ENCODE measurements around the gene CDH23. TPM values are rescaled to one million over a fixed set of nuclear protein-coding genes. Genes with fewer than 3 reads are reported as not detected.

Gene CDH23
- total and polyA plus RNA-seq, 9 of the 15 experiments (the other 6 are each of a cell fraction or from before 2014, with no cell fraction given) = 0.18 to 1.2 (median 0.47) TPM

GRCh38 chr10:71664585-71664984 is 267.9 kb downstream of the CDH23 start (continued):
- TF ChIP-seq MEF2D (tag; conservative IDR thresholded peaks at IDR 0.05; ENCODE audit: low read depth) (no peak), OTX1 (CRISPR knock-in tag; IDR thresholded peaks at IDR 0.05) (0 out of 2 replicates have a peak, but pooled peaks have one; percentile 29), CHD2 (IDR thresholded peaks at IDR 0.05; ENCODE audit: low read depth, low read length) (no peak), ZNF140 (CRISPR knock-in tag; IDR thresholded peaks at IDR 0.05) (no peak), MYNN (IDR thresholded peaks at IDR 0.05) (no peak), MYNN (CRISPR knock-in tag; IDR thresholded peaks at IDR 0.05) (no peak), MCM2 (IDR thresholded peaks at IDR 0.05; ENCODE audit: low read depth) (no peak), ZBTB26 (CRISPR knock-in tag; IDR thresholded peaks at IDR 0.05) (no peak), VEZF1 (CRISPR knock-in tag; IDR thresholded peaks at IDR 0.05) (no peak), RFX5 (IDR thresholded peaks at IDR 0.05; ENCODE audit: low read depth, low read length) (no peak), ZNF384 (IDR thresholded peaks at IDR 0.05; ENCODE audit: low read depth, low read length) (no peak), CREM (IDR thresholded peaks at IDR 0.05; ENCODE audit: low read depth) (no peak), HNRNPK (IDR thresholded peaks at IDR 0.05; ENCODE audit: low read depth, low read length, poor library complexity, severe bottlenecking) (peak; percentile 57), WHSC1 (IDR thresholded peaks at IDR 0.05; ENCODE audit: low read length) (no peak), ZBTB1 (CRISPR knock-in tag; IDR thresholded peaks at IDR 0.05; ENCODE audit: borderline replicate concordance, low read depth) (no peak), PCBP1 (IDR thresholded peaks at IDR 0.05; ENCODE audit: low read depth, low read length, poor library complexity, severe bottlenecking) (no peak), RNF2 (IDR thresholded peaks at IDR 0.05) (no peak), HDAC1 (IDR thresholded peaks at IDR 0.05) (0 out of 4 replicates have a peak, but pooled peaks of 1 of the 2 experiments have one; percentile 35), SRF (CRISPR knock-in tag; IDR thresholded peaks at IDR 0.05) (no peak), ID3 (CRISPR knock-in tag; IDR thresholded peaks at IDR 0.05) (no peak), ID3 (tag; IDR thresholded peaks at IDR 0.05) (no peak), NR2C2 (CRISPR knock-in tag; IDR thresholded peaks at IDR 0.05) (no peak), NR2C2 (tag; IDR thresholded peaks at IDR 0.05) (no peak), NFYB (IDR thresholded peaks at IDR 0.05; ENCODE audit: extremely low read depth, insufficient read length) (no peak), BCOR (IDR thresholded peaks at IDR 0.05) (peak; percentile 96), BACH1 (tag; IDR thresholded peaks at IDR 0.05) (no peak), ZNF316 (IDR thresholded peaks at IDR 0.05) (no peak)
